Activated CD4-positive, alpha-beta T cell treated with anti-CD3 and anti-CD28 coated beads for 4 hours (primary cell): ENCODE data around the gene GLT8D2.

ENCODE experiments used
- DNase-seq, 2 donors: peaks; one replicate each; pipeline ENCODE4 v3.0.0-alpha.2; 2020

Gene GLT8D2

GRCh38 chr12:104049903-104050356 lies at the start of gene GLT8D2:
Gene GLT8D2 (minus strand): TSS chr12:104050187. CDS start chr12:104019648, 30,539 bp downstream.
- no peak for DNase-seq

- DNase-seq, result no peak
Observed at GRCh38 chr12:104097954-104098353, 48.0 kb upstream of the GLT8D2 start.

GRCh38 chr12:104095289-104095688 lies 45.3 kb upstream of the GLT8D2 start:
- no peak for DNase-seq

GRCh38 chr12:104094284-104094683 lies 44.3 kb upstream of the GLT8D2 start:
- DNase-seq, result no peak

- no peak for DNase-seq
Observed at GRCh38 chr12:104091136-104091535, 41.1 kb upstream of the GLT8D2 start.

GRCh38 chr12:104090685-104091084 lies 40.7 kb upstream of the GLT8D2 start:
- no peak for DNase-seq

GRCh38 chr12:104083769-104084475 lies 33.9 kb upstream of the GLT8D2 start:
- no peak for DNase-seq

GRCh38 chr12:104080764-104081163 lies 30.8 kb upstream of the GLT8D2 start:
- no peak for DNase-seq

- no peak for DNase-seq
Observed at GRCh38 chr12:104079024-104079423, 29.0 kb upstream of the GLT8D2 start.

- no peak for DNase-seq
Observed at GRCh38 chr12:104073699-104074098, 23.7 kb upstream of the GLT8D2 start.

- DNase-seq, result no peak
Observed at GRCh38 chr12:104072099-104072498, 22.1 kb upstream of the GLT8D2 start.

- no peak for DNase-seq
Observed at GRCh38 chr12:104064842-104065427, 14.9 kb upstream of the GLT8D2 start.

GRCh38 chr12:104064031-104064841 lies 14.2 kb upstream of the GLT8D2 start, which contains the start of gene HCFC2:
Gene HCFC2 (plus strand): TSS chr12:104064531. CDS start chr12:104064561, 30 bp downstream.
- peak; percentile 86 to 88 for DNase-seq

- no peak for DNase-seq
Observed at GRCh38 chr12:104063712-104064030, 13.7 kb upstream of the GLT8D2 start.

GRCh38 chr12:104060791-104061190 lies 10.8 kb upstream of the GLT8D2 start:
- DNase-seq, result no peak

GRCh38 chr12:104059963-104060362 lies 10.0 kb upstream of the GLT8D2 start:
- DNase-seq, result no peak

- DNase-seq, result no peak
Observed at GRCh38 chr12:104058802-104059201, 8.8 kb upstream of the GLT8D2 start.

- DNase-seq, result no peak
Observed at GRCh38 chr12:104057771-104058197, 7.8 kb upstream of the GLT8D2 start.

- DNase-seq, result no peak
Observed at GRCh38 chr12:104056419-104056972, 6.5 kb upstream of the GLT8D2 start.

- no peak for DNase-seq
Observed at GRCh38 chr12:104055686-104056388, 5.8 kb upstream of the GLT8D2 start.

- DNase-seq, result no peak
Observed at GRCh38 chr12:104054681-104055346, 4.8 kb upstream of the GLT8D2 start.

- DNase-seq, result no peak
Observed at GRCh38 chr12:104050436-104050835, 449 bp upstream of the GLT8D2 start.
